ENCODE results near the gene TOX2.

Gene TOX2

GRCh38 chr20:44093249-44093582, 178.6 kb downstream of the TOX2 start:
- Histone ChIP-seq H3K79me2 (ENCODE audit: low read length) (no peaks in the 10 kb centered on the region), H3K27me3 (ENCODE audit: low read depth, low read length) (no peaks in the 10 kb centered on the region), H3K4me3 (ENCODE audit: low read length) (no peak overlapping the region), H3K9me3 (ENCODE audit: insufficient read depth, low read length) (no peaks in the 10 kb centered on the region), H4K20me1 (ENCODE audit: insufficient read depth, low read length) (no peaks in the 10 kb centered on the region), H2AFZ (ENCODE audit: low read depth, low read length) (no peak overlapping the region), H3K4me1 (ENCODE audit: low read length) (peaks cover 17% of the 10 kb centered on the region), H3K27ac (ENCODE audit: low read length) (no peak overlapping the region), H3K4me2 (ENCODE audit: low read length) (no peak overlapping the region), H3K9ac (ENCODE audit: low read length) (no peak overlapping the region), H3K36me3 (replicated peaks; ENCODE audit: low read depth, low read length) (no peaks in the 10 kb centered on the region)
- TF ChIP-seq EZH2phosphoT487 (IDR thresholded peaks at IDR 0.05; ENCODE audit: low read depth): no peak
- no peak for TF ChIP-seq CTCF (IDR thresholded peaks at IDR 0.05; ENCODE audit: low read depth, low read length)

- TF ChIP-seq EZH2phosphoT487 (IDR thresholded peaks at IDR 0.05; ENCODE audit: low read depth): no peak
- no peak for TF ChIP-seq CTCF (IDR thresholded peaks at IDR 0.05; ENCODE audit: low read depth, low read length)
- H3K36me3 ChIP-seq (replicated peaks; ENCODE audit: low read depth, low read length): no peaks in the 10 kb centered on the region
- H2AFZ ChIP-seq (ENCODE audit: low read depth, low read length): no peak overlapping the region
- H3K4me2 ChIP-seq (ENCODE audit: low read length): no peak overlapping the region
- no peaks in the 10 kb centered on the region for H3K79me2 ChIP-seq (ENCODE audit: low read length)
- H3K9ac ChIP-seq (ENCODE audit: low read length): no peak overlapping the region
- H3K4me3 ChIP-seq (ENCODE audit: low read length): no peak overlapping the region
- no peak overlapping the region for H3K27ac ChIP-seq (ENCODE audit: low read length)
- peaks cover 11% of the 10 kb centered on the region for H3K27me3 ChIP-seq (ENCODE audit: low read depth, low read length)
- H3K9me3 ChIP-seq (ENCODE audit: insufficient read depth, low read length): no peaks in the 10 kb centered on the region
- no peaks in the 10 kb centered on the region for H4K20me1 ChIP-seq (ENCODE audit: insufficient read depth, low read length)
- peaks cover 5% of the 10 kb centered on the region for H3K4me1 ChIP-seq (ENCODE audit: low read length)
These were observed 181.2 kb downstream of the TOX2 start for GRCh38 chr20:44095831-44096230.

GRCh38 chr20:44097521-44098255, 183.0 kb downstream of the TOX2 start:
- no peaks in the 10 kb centered on the region for H3K9me3 ChIP-seq (ENCODE audit: insufficient read depth, low read length)
- no peak overlapping the region for H3K4me3 ChIP-seq (ENCODE audit: low read length)
- H3K4me2 ChIP-seq (ENCODE audit: low read length): no peak overlapping the region
- TF ChIP-seq EZH2phosphoT487 (IDR thresholded peaks at IDR 0.05; ENCODE audit: low read depth): no peak
- no peak for TF ChIP-seq CTCF (IDR thresholded peaks at IDR 0.05; ENCODE audit: low read depth, low read length)
- no peak overlapping the region for H2AFZ ChIP-seq (ENCODE audit: low read depth, low read length)
- H3K36me3 ChIP-seq (replicated peaks; ENCODE audit: low read depth, low read length): no peaks in the 10 kb centered on the region
- no peaks in the 10 kb centered on the region for H4K20me1 ChIP-seq (ENCODE audit: insufficient read depth, low read length)
- no peaks in the 10 kb centered on the region for H3K79me2 ChIP-seq (ENCODE audit: low read length)
- H3K27me3 ChIP-seq (ENCODE audit: low read depth, low read length): peaks cover 27% of the 10 kb centered on the region
- no peak overlapping the region for H3K9ac ChIP-seq (ENCODE audit: low read length)
- peaks cover 2% of the 10 kb centered on the region for H3K4me1 ChIP-seq (ENCODE audit: low read length)
- no peak overlapping the region for H3K27ac ChIP-seq (ENCODE audit: low read length)

- Histone ChIP-seq H3K4me2 (ENCODE audit: low read length) (no peak overlapping the region), H4K20me1 (ENCODE audit: insufficient read depth, low read length) (no peaks in the 10 kb centered on the region), H3K4me3 (ENCODE audit: low read length) (no peak overlapping the region), H3K36me3 (replicated peaks; ENCODE audit: low read depth, low read length) (no peaks in the 10 kb centered on the region), H2AFZ (ENCODE audit: low read depth, low read length) (no peak overlapping the region), H3K9me3 (ENCODE audit: insufficient read depth, low read length) (no peaks in the 10 kb centered on the region), H3K27me3 (ENCODE audit: low read depth, low read length) (peaks cover 32% of the 10 kb centered on the region), H3K9ac (ENCODE audit: low read length) (no peak overlapping the region), H3K79me2 (ENCODE audit: low read length) (no peaks in the 10 kb centered on the region), H3K27ac (ENCODE audit: low read length) (no peak overlapping the region), H3K4me1 (ENCODE audit: low read length) (no peaks in the 10 kb centered on the region)
- no peak for TF ChIP-seq CTCF (IDR thresholded peaks at IDR 0.05; ENCODE audit: low read depth, low read length)
- TF ChIP-seq EZH2phosphoT487 (IDR thresholded peaks at IDR 0.05; ENCODE audit: low read depth): no peak
These were observed 183.6 kb downstream of the TOX2 start for GRCh38 chr20:44098256-44098630.
